SK-N-MC (cell line): Measurements from ENCODE around the gene TMPRSS4.

Experiments
- DNase-seq: peaks from one replicate; pipeline ENCODE4 v3.0.0-alpha.2; 2011; ENCODE audit warnings: low read depth, low spot score
- H3K27ac ChIP-seq: fragments of 200-600 bp; sonication (generic); 2 replicates; pipeline ENCODE4 v1.5.1; 2016; ENCODE audit warnings: mixed run types
- H3K36me3 ChIP-seq: fragments of 200-600 bp; sonication (generic); 2 replicates; pipeline ENCODE4 v1.6.1; 2017; ENCODE audit warnings: antibody characterized with exemption, low read length, mixed read lengths; ENCODE audit not compliant: insufficient read depth
- H3K4me3 ChIP-seq: fragments of 200-600 bp; sonication (generic); 2 replicates; pipeline ENCODE4 v1.5.1; 2016
- H3K9ac ChIP-seq: fragments of 200-600 bp; sonication (generic); 2 replicates; pipeline ENCODE4 v1.8.0; 2017; ENCODE audit warnings: mixed run types, mixed read lengths; ENCODE audit not compliant: insufficient read length
- H3K9me3 ChIP-seq: fragments of 200-600 bp; sonication (generic); 2 replicates; pipeline ENCODE4 v1.6.1; 2017; ENCODE audit warnings: low read depth, mild to moderate bottlenecking, antibody characterized with exemption, low read length, moderate library complexity, mixed read lengths
- EZH2 ChIP-seq: fragments of 200-600 bp; sonication (generic); IDR thresholded peaks from one replicate; pipeline ENCODE4 v1.6.1; 2017; ENCODE audit warnings: antibody characterized with exemption
- FOXP2 ChIP-seq: optimal IDR thresholded peaks from 2 replicates; pipeline ENCODE3; 2011; ENCODE audit warnings: mild to moderate bottlenecking, moderate library complexity; ENCODE audit not compliant: insufficient read depth; ENCODE audit errors: extremely low read length, control extremely low read depth
- POLR2AphosphoS5 ChIP-seq: IDR thresholded peaks from 2 replicates; pipeline ENCODE4 v1.6.1; 2012; ENCODE audit warnings: mild to moderate bottlenecking, low read depth, low read length, borderline replicate concordance

Gene TMPRSS4

DNA sequence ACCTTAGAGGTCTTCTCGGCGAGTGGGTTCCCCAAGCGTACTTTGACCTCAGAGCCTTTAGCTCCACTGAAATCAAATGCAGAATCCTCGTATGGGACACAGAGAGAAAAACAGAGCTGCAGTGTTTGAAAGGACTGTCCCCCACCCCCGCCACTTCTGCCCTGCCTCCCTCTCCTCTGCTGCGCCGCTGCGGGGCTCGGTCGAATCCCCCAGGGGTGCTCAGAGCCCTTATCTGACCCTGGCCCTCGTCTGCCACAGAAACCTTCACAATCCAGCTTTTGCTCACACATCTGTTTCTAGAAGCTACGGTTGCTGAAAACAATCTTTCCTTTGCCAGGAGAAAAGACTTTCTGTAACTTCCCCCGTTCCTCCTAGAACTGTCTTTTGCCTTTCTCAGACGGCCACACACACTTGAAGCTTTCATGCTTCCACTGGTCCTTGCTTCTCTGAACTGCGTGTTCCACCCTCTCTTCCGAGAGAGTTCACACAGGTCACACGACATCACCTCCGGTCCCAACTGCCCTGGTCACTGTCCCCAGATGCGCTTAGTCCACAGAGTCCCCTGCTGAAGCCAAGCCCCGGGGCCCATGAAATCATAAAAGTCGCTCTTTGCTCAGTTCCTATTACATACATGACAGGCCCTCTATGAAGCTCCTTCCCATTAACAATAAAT lies 6.1 kb downstream of the TMPRSS4 start:
- H3K27ac ChIP-seq = no peak overlapping the region
- H3K9ac ChIP-seq = no peak overlapping the region
- H3K36me3 ChIP-seq = no peaks in the 10 kb centered on the region
- no peak for DNase-seq
- H3K9me3 ChIP-seq = no peaks in the 10 kb centered on the region
- TF ChIP-seq FOXP2 (no peak), POLR2AphosphoS5 (no peak), EZH2 (no peak)
- no peak overlapping the region for H3K4me3 ChIP-seq

DNA sequence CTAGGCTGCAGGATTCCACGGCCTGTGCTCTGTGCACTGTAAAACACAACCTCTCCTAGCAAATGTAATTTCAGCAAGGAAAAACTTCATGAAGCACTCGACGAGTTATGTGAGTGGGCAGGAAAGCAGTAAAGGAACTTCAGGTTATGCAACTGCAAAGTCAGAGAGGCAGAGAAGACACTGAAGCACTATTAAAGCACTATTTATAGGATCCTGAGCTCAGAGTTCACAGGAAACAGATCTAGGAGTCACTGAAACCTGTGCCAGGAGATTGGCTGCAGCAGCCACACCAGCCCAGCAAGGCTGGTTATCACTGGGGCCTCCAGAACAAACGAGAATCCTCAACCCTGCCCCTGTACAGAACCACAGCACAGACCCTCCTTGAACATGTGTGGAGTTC lies 7.4 kb downstream of the TMPRSS4 start:
- DNase-seq = no peak
- TF ChIP-seq FOXP2 (no peak), EZH2 (no peak), POLR2AphosphoS5 (no peak)

DNA sequence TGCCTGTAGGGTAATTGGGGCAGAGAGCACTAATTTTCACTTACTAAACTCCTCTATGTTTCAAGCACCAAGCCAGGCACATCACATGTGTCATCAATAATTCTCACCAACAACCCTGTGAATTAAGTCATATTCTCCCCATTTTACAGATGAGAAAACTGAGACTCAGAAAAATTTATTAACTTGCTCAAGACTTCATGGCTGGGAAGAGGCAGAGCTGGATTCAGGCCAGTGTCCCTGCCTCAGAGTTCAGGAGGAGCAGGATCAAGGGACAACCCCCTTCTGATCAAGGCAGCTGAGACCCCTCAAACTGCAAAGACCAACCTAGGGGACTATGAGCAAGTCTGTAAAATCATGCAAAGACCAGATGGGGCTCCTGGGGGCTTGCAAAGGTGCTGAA lies 7.8 kb downstream of the TMPRSS4 start:
- Histone ChIP-seq H3K27ac (no peak overlapping the region), H3K9me3 (no peaks in the 10 kb centered on the region), H3K36me3 (no peaks in the 10 kb centered on the region), H3K9ac (no peak overlapping the region), H3K4me3 (no peak overlapping the region)
- TF ChIP-seq FOXP2 (no peak), EZH2 (no peak), POLR2AphosphoS5 (no peak)
- no peak for DNase-seq

More for the DNA sequence above, 7.4 kb downstream of the TMPRSS4 start:
- Histone ChIP-seq H3K36me3 (no peaks in the 10 kb centered on the region), H3K27ac (no peak overlapping the region), H3K4me3 (no peak overlapping the region), H3K9ac (no peak overlapping the region), H3K9me3 (no peaks in the 10 kb centered on the region)

DNA sequence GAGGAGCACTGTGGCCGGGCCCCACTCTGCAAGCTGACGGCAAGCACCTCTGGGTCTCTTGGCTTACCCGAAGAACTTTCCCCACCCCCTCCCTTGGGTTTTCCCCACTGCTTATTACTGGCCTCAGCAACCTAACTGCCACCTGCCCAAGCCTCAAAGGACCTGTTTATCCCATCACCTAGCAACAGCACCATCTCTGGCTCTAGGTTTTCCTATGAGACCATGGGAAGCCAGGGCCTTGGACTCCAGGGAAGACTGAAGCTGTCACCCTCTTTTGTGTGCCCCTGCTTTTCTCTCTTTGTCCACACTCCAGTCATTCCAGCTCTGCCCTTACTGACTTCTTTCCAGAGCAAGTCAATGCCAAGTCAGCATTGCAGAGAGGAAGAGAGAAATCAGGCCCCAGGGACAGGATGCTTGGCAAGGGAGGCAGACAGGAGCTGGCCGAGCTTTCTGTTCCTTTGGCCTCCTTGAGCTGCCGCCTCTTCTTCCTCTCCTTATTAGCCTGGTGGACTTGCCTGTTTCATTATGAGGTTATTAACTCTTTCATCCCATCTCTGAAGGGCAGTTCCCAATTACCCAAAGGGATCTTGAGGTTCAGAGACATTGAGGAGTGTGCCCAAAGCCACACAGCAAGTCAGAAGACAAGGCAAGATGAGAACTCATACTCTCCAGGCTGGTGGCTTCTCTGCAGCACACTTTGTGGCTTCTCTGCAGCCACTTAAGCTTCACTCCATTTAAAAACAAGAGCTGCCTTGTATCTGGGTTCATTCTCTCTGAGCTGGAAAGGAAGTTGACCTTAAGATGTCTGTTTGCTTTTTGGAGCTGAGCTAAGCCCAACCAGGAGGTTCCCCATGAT lies 10.3 kb downstream of the TMPRSS4 start, which contains the start of gene SMIM35:
Gene SMIM35 (minus strand): TSS at position 51 of the 856 bp plus-strand sequence. CDS start 206 bp downstream, outside the sequence.
- TF ChIP-seq EZH2 (no peak), POLR2AphosphoS5 (no peak), FOXP2 (no peak)
- Histone ChIP-seq H3K4me3 (no peak within 1 kb of the TSS), H3K27ac (no peak within 1 kb of the TSS), H3K9ac (no peak within 1 kb of the TSS), H3K9me3 (no peaks in the 10 kb centered on the region), H3K36me3 (no peaks in the 10 kb centered on the region)
- no peak for DNase-seq

GRCh38 chr11:118087931-118088330 lies 11.1 kb downstream of the TMPRSS4 start:
- no peaks in the 10 kb centered on the region for H3K9me3 ChIP-seq
- no peak for DNase-seq
- TF ChIP-seq EZH2 (no peak), POLR2AphosphoS5 (no peak), FOXP2 (no peak)
- H3K4me3 ChIP-seq = no peak overlapping the region
- no peak overlapping the region for H3K27ac ChIP-seq
- H3K36me3 ChIP-seq = no peaks in the 10 kb centered on the region
- no peak overlapping the region for H3K9ac ChIP-seq

GRCh38 chr11:118088531-118088930 lies 11.7 kb downstream of the TMPRSS4 start:
- Histone ChIP-seq H3K9me3 (no peaks in the 10 kb centered on the region), H3K4me3 (no peak overlapping the region), H3K27ac (no peak overlapping the region), H3K9ac (no peak overlapping the region), H3K36me3 (no peaks in the 10 kb centered on the region)
- no peak for DNase-seq
- TF ChIP-seq EZH2 (no peak), FOXP2 (no peak), POLR2AphosphoS5 (no peak)

DNA sequence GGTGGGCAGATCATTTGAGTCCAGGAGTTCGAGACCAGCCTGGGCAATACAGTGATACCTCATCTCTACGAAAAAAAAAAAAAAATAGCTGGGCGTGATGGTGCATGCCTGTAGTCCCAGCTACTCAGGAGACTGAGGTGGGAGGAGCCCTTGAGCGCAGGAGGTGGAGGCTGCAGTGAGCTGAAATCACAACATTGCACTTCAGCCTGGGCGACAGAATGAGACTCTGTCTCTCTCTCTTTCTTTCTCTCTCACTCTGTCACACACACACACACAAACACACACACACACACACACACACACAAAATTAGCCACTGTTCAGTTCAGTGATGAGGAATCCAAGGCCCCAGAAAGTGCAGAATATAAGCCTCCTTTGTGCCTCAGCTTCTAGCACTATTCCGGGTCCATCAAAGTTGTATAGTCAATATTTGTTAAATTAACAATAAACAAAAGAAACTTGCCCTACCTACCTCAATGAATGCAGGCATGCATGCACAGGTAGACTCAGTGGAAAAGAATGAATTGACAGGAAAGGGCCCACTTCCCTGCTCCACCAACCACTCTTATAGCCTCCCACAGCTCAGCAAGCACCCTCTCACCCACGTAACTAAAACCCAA lies 13.8 kb downstream of the TMPRSS4 start:
- Histone ChIP-seq H3K4me3 (no peak overlapping the region), H3K9me3 (no peaks in the 10 kb centered on the region), H3K9ac (no peak overlapping the region), H3K36me3 (no peaks in the 10 kb centered on the region), H3K27ac (no peak overlapping the region)
- DNase-seq = no peak
- TF ChIP-seq EZH2 = no peak
- TF ChIP-seq FOXP2 = no peak
- TF ChIP-seq POLR2AphosphoS5 = no peak

- Histone ChIP-seq H3K9ac (no peak overlapping the region), H3K27ac (no peak overlapping the region)
- TF ChIP-seq FOXP2 (no peak), POLR2AphosphoS5 (no peak), EZH2 (no peak)
Measured at GRCh38 chr11:118091690-118092089, 14.8 kb downstream of the TMPRSS4 start.

GRCh38 chr11:118092907-118093571 lies 16.2 kb downstream of the TMPRSS4 start:
- no peak for TF ChIP-seq EZH2
- TF ChIP-seq POLR2AphosphoS5 = no peak
- no peak for TF ChIP-seq FOXP2
- DNase-seq = no peak
- Histone ChIP-seq H3K9me3 (no peaks in the 10 kb centered on the region), H3K9ac (no peak overlapping the region), H3K36me3 (no peaks in the 10 kb centered on the region), H3K4me3 (no peak overlapping the region), H3K27ac (no peak overlapping the region)

More at GRCh38 chr11:118091690-118092089, 14.8 kb downstream of the TMPRSS4 start:
- H3K9me3 ChIP-seq = no peaks in the 10 kb centered on the region
- no peaks in the 10 kb centered on the region for H3K36me3 ChIP-seq
- H3K4me3 ChIP-seq = no peak overlapping the region
- no peak for DNase-seq
